Activated CD4-positive, alpha-beta T cell treated with anti-CD3 and anti-CD28 coated beads for 48 hours (primary cell): ENCODE data around the gene LANCL1.
"Not testable (repeated sequence)": the region's sequence is repeated elsewhere in the genome, so short reads cannot be mapped to it uniquely, and the experiment has no call there.

ENCODE experiments used
- DNase-seq: peaks from one replicate; pipeline ENCODE4 v3.0.0-alpha.2; 2020

Gene LANCL1

DNA sequence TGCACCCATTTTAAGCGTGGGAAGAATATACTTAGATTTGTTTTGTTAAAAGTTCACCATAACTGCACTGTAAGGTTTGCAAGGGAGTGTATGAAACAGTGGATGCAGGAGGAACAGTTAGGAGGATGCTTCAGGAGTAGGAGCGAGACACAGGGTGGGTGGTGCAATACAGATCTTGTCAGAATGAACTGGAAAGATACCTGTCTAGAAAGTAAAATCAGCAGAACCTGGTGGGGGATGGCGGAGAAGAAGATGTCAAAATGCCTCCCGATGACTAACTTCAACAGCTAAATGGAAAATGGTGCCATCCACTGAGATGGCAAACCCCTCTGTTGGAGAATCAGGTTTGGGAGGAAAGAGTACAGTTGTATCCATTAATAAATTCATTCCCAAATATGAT lies 18.2 kb downstream of the LANCL1 start:
- no peak for DNase-seq

DNA sequence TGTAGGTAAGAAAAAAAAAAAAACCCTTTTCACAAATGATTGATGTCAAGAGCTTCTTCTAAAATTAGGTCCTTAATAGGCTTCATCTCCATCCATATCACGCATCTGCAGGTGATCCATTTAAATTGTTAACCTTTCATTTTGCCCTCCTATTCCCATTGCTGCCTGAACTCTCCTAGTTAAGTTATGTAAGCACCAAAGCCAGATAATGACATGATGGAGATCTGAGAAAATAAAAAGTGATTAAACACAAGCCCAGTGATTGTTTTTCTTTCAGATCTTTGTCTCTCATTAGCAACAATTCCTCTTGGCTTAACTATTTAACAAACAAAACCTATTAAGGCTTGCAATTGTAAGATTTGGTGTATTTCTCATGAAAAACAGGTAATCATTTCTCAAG lies 20.0 kb downstream of the LANCL1 start:
- no peak for DNase-seq

DNA sequence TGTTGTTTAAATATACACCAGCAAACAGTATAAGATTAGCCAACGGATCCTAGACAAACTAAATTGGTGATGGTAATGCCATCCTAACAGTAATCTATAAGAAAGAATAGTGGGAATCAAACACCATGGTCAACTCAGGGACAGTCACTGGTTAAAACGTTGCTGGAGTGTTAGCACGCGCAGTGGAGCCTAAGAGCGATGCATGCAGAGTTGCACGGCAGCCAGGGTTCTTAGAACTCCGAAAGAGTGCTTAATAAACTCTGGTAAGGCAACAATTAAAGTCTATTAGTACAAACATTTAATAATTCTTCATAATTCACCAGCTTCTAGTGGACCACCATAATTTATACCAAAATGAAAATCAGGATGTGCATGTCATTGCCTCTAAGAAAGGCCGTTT lies 22.2 kb downstream of the LANCL1 start:
- DNase-seq, result no peak

DNA sequence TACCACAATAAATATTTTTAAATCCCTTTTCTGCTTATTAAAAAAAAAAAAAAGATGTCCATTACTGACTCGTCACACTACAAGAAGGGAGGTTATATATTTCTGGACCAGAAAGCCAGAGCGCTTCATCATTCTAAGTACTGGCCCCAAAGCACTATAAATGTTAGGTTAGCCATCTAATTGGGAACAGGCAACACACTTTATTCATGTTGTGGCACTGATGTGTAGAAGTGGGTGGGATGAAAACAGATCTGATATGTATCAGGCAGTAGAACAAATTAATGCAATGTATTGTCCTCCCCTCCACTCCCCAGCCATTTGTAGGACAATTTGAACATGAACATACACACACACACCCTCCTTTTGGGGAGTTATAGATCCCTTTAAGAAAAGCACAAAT lies 24.4 kb downstream of the LANCL1 start:
- DNase-seq, result no peak

DNA sequence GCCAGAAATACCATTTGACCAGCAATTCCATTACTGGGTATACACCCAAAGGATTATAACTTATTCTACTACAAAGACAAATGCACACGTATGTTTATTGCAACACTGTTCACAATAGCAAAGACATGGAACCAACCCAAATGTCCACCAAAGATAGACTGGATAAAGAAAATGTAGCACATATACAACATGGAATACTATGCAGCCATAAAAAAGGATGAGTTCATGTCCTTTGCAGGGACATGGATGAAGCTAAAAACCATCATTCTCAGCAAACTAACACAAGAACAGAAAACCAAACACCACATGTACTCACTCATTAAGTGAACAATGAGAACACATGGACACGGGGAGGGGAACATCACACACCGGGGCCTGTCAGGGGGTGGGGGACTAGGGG lies 25.6 kb downstream of the LANCL1 start:
- not testable (repeated sequence) for DNase-seq

DNA sequence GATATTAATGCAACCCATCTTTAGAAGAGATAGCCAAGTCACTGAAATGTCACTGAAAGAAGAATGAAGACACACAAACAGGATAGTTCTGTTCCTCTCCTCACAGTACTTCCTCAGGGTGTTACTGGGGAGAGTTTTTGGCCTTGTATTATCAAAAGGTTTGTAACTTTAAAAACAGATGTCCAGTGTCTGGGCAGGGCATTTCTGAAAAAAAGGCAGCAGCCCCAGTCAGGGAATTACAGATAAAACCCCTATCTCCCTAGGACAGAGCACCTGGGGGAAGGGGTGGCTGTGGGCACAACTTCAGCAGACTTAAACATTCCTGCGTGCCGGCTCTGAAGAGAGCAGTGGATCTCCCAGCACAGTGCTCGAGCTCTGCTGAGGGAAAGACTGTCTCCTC lies 30.8 kb downstream of the LANCL1 start:
- no peak for DNase-seq

DNA sequence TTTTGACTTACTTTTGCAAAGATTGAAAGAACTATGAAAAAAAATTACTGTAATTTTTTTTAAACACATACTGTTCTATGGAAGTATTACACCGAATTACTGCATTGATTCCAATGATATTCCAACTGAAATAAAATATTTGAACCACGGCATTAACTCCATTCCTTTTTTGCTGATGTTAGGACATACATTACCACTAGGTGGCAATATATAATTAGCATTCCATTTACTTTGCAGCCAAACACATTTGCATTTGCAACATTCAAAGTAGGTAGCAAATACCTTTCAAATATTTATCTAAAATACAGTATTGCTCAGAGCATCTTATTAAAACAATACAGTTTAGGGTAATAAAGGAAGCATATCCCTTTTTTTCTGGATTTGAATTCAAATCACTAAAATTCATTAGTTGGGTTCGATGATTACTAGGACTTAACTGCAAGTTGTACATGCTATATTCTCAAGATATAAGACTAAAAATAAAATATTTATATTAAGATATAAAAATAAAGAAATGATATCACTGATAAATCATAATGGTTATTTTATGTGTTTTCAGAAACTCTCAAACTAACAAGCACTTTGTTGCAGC lies 31.3 kb downstream of the LANCL1 start:
- no peak for DNase-seq

DNA sequence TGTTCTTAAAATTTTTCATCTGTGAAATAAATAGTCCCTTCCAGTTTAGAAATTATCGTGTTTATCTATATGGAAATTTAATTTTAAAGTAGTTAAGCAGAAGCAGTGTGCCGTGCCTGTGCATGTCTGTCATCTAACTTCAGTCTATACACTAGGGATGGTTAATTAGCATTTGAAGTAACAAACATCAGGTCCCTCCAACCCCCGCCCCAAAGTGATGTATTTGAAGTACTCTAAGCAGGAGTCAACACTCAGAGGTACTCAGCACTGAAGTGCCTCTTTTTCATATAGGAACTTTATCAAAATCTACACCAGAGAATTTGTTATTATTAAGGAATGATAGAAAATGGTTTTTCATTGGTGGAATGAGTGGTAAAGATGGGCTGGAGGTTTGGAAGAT lies 33.0 kb downstream of the LANCL1 start:
- no peak for DNase-seq

DNA sequence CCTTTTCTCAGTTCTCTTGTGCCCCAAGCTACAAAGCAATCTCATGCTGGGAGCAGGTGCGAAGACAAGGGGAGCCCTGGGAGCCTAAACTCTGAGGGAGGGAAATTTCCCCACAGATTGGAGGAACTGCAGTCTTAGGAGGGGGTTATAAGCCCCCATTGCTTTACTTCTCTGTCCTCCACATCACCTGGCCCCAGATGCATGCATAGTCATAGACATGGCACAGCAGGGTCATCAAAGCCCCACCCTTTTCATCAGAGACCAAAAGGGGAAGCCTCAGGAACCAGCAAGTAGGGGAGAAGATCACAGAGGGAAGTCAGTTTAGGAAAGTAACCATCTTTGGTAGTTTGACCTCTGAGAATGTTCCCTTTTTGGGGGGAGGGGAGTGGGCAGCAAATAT lies 33.7 kb downstream of the LANCL1 start:
- DNase-seq, result no peak

DNA sequence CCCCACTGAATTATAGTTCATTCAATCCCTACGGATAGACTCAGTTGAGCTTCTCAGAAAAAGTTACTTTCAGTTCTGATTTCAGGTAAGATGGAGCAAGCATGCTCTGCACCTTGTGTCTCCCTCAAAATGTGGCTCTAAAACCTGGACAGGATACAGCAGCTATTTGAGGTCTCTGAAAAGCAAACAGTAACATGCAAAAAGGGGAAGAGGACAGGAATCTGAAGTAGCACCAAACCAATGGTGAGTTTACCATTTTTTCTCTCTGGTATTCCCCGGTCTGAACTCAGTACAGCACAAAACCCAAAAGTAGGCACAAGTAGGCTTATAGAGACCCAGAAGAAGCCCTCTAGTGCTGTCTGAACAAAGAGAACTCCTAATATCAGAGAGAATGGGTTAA lies 34.1 kb downstream of the LANCL1 start:
- DNase-seq, result no peak

DNA sequence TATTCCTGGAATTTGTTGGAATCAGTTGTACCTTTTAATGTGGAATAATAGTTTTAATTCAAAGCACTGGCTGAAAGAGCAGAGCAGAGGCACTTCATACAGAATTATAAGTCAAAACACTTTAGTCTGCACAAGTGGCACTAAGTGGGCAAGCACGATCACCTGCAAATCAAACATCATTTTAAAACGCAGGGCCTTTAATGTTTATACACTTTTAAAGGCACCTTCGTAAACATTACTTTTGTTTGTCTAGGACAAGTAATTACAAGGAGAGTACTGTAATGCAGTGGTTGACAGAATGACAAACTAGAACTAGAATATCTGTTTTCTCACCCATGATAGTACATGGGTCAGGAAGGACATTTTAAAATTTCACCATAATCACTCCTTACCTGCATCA lies 36.4 kb downstream of the LANCL1 start:
- DNase-seq, result no peak

DNA sequence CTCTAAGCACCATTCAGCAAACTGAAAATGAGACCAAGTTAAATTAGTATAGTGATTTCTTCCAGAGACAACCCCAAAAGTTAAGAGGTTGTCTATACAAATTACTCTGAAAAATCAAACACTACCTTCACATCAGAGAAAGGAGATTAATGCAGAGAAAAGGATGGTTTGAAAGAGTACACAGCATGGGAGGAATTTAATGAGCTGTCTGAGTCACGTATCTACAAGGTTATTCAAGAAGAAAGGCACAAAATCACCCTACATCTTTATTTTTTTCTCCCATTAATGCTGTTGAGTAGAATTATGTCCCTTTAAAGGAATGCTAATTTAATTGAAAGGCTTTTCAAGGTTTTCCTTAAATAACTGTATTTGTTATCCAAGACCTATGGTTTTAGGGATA lies 41.1 kb downstream of the LANCL1 start:
- DNase-seq, result no peak

DNA sequence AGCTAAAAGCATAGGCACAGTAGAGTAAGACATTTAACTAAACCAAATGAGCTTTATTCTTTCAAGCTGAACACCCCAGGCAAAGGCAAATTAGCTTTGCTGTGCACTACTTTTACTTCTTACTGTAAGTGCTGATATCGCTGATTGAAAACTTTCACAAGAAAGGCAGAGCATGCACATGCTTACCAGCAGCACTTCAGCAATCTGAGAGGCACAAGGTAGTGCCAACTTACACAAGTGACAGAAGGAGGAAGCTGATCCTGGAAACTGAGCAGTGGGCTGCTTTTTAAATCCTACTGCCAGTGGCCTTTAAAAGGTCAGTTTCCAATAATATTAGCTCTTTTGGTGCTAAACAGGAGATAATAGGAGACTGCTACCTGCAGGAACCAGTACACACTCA lies 43.9 kb downstream of the LANCL1 start:
- DNase-seq, result no peak

DNA sequence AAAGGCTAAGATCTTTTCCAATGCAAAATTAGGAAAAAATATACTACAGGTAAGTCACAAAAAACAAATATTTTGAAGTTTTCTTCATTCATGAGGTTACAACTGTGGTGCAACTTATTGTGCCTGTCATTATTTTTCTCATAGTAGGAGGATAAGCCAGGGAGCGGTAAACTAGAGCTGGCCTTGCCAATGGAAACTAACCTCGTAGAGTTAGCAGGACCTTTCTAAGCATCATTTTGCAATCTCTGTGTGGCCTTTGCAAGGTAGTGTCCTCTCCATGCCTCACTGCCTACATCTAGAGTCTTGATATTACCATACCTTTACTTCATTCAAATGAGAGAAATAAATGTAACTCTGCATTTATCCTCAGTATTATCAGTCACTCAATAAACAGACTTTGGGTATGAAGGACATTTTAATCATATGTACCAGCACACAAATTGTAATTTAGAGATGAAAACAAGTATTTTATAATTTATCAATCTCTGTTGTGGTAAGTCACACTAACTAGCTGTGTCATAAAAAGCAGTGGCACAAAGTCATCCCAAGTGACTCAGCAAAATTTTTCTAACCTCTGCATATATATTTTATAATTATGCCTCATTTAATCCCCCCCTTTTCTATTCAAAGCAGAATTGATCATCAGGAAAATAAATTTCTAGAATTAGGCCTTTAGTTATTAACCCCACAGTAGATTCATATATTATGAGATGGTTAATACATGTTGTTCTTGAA lies 47.0 kb downstream of the LANCL1 start:
- DNase-seq, result no peak

DNA sequence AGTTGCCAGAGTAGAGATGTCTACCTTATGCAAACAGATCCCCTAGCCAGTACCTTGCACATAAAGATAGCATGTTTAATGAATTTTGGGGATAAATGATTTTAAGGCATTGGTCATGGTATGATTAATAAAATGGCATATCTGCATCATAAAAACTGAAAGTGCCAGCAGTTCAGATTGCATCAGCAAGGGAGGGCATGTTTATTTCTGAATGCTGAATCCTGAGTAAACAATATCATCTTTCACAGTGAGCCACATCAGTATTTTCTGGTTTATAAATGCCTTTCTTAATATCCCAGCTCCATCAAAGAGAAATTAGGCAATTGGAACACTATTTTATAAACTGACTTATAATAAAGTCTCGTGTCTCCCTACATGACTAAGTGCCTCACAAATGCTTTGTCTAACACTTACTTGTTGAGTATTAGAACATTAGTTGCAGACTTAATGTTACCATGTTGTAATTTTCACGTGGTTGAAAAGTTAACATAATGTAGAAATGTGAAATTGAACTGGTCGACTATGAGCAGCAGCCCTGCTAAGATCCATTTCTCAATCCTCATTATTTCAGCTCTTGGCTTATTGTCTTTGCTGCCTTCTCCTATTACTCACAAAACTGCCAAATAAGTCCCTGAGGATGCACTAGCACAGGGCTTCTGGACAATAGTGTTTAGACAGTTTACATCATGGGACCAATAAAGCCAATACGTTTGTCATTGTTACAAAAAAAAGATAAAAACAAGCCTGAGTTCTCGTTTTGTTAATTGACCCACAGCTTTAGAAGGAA lies 48.0 kb downstream of the LANCL1 start:
- no peak for DNase-seq

DNA sequence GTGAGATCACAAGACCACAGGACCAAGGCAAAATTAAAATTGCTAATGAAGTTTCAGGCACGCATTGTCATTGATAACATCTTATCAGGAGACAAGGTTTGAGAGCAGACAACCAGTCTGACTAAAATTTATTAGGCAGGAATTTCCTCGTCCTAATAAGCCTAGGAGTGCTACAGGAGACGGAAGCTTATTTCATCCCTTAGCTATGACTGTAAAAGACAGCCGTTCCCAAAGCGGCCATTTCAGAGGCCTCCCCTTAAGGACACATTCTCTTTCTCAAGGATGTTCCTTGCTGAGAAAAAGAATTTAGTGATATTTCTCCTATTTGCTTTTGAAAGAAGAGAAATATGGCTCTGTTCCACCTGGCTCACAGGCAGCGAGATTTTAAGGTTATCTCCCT lies 49.2 kb downstream of the LANCL1 start:
- DNase-seq, result not testable (repeated sequence)

DNA sequence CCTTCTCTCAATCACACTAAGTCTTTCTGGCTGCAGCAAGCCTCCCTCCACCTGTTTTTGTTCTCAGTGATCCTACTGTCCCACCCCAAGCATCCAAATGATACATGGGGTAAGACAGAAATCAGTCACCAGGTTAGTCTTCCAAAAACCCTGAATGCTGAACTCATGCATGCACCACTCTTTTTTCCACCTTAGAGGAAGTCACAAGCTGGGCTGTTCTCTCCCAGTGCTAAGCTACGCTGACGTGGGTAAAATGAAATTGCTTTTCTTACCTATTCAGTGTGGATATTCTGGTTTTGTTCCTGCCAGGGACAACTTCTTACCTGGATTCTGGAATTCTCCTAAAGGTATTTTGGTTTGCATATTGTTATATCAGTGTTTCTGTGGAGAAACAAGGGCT lies 54.2 kb downstream of the LANCL1 start:
- DNase-seq, result no peak

DNA sequence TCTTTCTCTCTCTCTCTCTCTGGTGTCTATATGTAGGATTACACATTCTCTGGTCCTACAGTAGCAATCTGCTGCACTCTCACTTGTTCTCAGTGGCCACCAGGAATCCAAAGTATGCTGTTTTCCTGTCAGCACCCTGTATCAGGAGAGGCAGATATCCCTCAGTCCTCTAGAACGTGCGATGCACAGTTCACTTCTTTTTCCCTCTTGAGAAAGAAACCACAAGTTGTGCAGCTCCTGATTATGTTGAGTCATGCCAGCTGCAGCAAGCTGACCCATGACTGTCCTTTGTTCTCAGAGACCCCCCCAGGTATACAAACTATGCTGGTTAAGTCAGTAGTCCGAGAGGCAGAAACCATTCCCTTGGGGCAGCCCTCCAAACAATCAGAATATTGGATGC lies 54.6 kb downstream of the LANCL1 start:
- DNase-seq, result no peak

DNA sequence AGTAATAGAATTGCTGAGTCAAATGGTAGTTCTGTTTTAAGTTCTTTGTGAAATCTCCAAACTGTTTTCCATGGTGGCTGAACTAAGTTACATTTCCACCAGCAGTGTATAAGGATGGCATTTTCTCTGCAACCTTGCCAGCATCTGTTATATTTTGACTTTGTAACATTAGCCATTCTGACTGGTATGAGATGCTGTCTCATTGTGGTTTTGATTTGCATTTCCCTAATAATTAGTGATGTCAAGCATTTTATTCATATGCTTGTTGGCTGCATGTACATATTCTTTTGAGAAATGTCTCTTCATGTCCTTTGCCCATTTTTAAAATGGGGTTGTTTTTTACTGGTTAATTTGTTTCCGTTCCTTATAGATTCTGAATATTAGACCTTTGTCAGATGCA lies 63.9 kb downstream of the LANCL1 start:
- DNase-seq, result no peak

DNA sequence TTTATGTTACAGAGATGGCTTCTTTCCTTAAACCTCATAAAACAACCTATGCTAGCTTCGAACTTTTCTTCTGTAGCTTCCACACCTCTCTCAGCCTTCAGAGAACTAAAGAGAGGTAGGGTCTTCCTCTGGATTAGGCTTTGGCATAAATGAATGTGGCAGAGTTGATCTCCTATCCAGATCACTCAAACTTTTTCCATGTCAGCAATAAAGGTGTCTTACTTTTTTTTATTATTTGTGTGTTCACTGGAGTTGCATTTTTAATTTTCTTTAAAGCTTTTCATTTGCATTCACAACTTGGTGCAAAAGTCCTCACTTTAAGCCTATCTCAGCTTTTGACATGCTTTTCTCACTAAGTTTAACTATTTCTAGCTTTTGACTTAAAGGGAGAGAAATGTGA lies 66.0 kb downstream of the LANCL1 start:
- DNase-seq, result no peak

DNA sequence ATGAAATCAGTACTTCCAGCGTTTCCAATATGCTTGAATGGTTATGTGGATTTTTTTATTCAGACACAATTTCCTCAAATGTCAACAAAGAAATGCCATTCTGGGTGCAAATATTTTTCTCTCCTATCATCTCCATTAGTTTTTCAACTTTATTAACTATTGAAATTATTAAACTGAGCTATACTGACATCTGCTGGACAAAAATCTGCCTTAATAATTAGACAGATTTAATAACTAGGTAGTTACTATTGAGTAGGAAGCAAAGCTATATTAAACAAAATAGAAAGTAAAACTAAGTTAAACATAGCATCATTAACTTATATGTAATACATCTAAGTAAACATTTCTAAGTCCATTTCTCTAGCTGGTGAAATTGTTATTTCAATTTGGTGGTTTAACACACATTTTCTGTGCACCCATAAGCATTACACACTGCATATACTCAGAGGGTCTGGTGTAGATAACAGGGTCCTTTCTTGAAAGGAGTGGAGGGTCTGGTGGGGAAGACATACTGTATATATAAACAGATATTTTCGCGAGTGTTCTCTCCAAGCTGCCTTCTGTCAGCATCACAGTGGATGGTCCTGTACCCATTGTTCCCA lies 77.0 kb downstream of the LANCL1 start:
- DNase-seq, result no peak

DNA sequence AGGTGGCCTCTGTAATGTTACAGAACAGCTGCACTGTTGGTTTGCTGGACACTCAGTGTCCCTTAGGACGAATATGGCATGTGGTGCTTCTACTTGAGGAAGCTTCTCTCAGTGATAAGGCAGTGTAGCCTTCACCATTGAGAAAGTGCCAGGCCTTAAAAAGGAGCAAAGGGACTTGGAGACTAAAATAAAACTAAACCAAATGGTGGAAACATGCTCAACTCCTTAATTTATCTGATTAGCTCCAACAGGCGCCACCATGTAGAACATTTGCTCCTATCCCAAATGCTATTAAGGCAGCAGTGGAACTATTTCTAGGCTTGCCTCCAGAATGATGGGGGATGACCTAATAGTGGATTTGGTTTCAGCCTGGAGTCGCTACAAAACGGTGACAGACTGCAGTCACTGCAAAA lies 84.1 kb downstream of the LANCL1 start:
- DNase-seq, result no peak

DNA sequence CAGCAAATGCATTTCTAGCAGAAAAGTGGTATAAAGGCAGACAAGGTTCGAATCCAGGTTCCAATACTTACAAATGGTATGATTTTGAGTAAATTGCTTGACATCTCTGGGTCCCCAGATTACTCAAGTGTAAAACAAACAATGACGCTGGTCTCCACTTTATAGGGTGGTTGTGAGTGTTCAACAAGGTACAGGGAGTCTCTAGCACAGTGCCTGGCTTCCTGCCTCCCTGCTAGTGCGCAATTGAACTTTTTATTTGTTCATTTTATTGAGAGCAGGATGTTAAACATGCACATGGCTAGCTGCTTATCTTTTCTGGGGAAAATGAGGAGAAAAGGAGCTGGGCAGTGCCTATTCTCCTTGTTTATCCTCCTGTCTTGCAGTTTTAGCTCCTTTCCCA lies 86.7 kb downstream of the LANCL1 start:
- DNase-seq, result no peak

DNA sequence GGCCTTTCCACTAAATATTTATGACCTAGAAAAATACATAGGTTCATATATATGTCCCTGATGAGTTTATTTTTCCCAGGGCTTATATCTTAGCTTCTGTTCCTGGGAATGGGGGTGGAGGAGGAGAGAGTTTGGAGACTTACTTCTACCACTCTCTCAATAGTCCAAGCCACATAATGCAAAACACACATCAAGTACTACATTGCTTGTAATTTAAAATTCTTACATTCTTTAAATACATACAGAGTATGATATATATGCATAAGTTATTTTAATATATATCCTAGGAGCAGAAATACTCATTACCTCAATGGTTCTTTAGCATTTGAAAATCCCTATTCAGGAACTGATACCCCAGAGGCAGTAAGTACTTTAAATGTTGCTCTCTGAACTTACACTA lies 88.4 kb downstream of the LANCL1 start:
- DNase-seq, result no peak
